ENCODE results near the gene ATP6V1B1.

ATP6V1B1 gene

GRCh38 chr2:70988726-70989648 is 53.3 kb downstream of the ATP6V1B1 start:
- H3K4me3 ChIP-seq (replicated peaks in 1 of 2; ENCODE audit: low read depth in 2 of 2, low read length in 2 of 2), result no peak overlapping the region
- no peak for TF ChIP-seq CTCF (IDR thresholded peaks at IDR 0.05; ENCODE audit: low read depth, low read length)
- DNase-seq (ENCODE audit: low read depth in 2 of 2), result no peak

- DNase-seq (ENCODE audit: low read depth in 2 of 2), result no peak
- H3K4me3 ChIP-seq (replicated peaks in 1 of 2; ENCODE audit: low read depth in 2 of 2, low read length in 2 of 2), result no peak overlapping the region
- no peak for TF ChIP-seq CTCF (IDR thresholded peaks at IDR 0.05; ENCODE audit: low read depth, low read length)
Measured at GRCh38 chr2:70990216-70990615, 54.5 kb downstream of the ATP6V1B1 start.

- DNase-seq (ENCODE audit: low read depth in 2 of 2), result no peak
Measured at GRCh38 chr2:70991142-70991541, 55.4 kb downstream of the ATP6V1B1 start.

GRCh38 chr2:70991742-70992141 is 56.0 kb downstream of the ATP6V1B1 start:
- no peak for TF ChIP-seq CTCF (IDR thresholded peaks at IDR 0.05; ENCODE audit: low read depth, low read length)
- no peak overlapping the region for H3K4me3 ChIP-seq (replicated peaks in 1 of 2; ENCODE audit: low read depth in 2 of 2, low read length in 2 of 2)
- DNase-seq (ENCODE audit: low read depth in 2 of 2), result no peak

More at GRCh38 chr2:70991142-70991541, 55.4 kb downstream of the ATP6V1B1 start:
- H3K4me3 ChIP-seq (replicated peaks in 1 of 2; ENCODE audit: low read depth in 2 of 2, low read length in 2 of 2), result no peak overlapping the region
- TF ChIP-seq CTCF (IDR thresholded peaks at IDR 0.05; ENCODE audit: low read depth, low read length), result no peak

- no peak for TF ChIP-seq CTCF (IDR thresholded peaks at IDR 0.05; ENCODE audit: low read depth, low read length)
- peak overlapping the region; percentile 93 to 94 for H3K4me3 ChIP-seq (replicated peaks in 1 of 2; ENCODE audit: low read depth in 2 of 2, low read length in 2 of 2)
Measured at GRCh38 chr2:70992945-70993853, 57.5 kb downstream of the ATP6V1B1 start.

GRCh38 chr2:70994009-70994698 is 58.5 kb downstream of the ATP6V1B1 start:
- peak overlapping the region; percentile 93 to 94 for H3K4me3 ChIP-seq (replicated peaks in 1 of 2; ENCODE audit: low read depth in 2 of 2, low read length in 2 of 2)
- no peak for TF ChIP-seq CTCF (IDR thresholded peaks at IDR 0.05; ENCODE audit: low read depth, low read length)
- DNase-seq (ENCODE audit: low read depth in 2 of 2), result peak in 1 of 2 donors; percentile 14

More at GRCh38 chr2:70992945-70993853, 57.5 kb downstream of the ATP6V1B1 start:
- no peak for DNase-seq (ENCODE audit: low read depth in 2 of 2)

Measured in cardiac fibroblast (primary cell).